ENCODE measurements around the gene POU2AF3.
"Not testable (repeated sequence)": the region's sequence is repeated elsewhere in the genome, so short reads cannot be mapped to it uniquely, and the experiment has no call there.

POU2AF3 gene

DNA sequence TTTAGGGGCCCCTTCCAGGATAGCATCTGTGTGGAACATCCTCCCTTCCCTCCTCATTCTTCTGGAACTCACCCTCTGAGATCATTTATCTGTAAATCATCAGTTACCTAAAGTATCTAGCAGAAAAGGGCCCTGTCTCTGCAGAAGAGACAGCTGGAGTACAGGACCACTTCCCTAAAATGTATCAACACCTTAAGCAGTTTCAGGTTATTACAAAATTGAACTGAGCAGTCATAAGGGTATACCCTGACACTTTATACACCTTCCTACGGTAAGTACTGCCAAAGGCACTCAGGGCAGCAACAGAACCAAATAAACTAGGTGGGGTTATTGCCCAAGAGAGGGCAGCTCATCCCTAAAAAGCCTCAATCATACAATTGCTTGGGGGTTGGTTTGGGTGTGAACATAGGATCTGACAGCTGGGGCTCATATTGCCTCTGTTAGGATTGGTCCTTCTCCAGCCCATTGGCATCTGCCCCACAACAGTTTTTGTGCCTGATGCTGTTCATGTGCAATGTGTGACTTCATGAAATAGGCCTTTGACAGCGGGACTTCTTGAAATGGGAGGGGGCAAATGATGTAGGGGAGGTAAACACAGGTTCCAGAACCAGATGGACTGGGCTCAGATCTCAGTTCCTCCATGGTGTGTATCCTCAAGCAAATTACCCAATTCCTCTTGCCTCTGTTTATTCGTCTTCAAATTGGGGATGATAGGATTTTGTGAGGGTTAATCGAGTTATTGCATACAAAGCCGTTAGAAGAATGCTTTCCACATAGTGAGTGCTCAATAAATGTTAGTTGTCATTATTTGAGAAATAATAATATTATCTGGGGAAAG is 2.9 kb downstream of the POU2AF3 start:
- DNase-seq = no peak

DNA sequence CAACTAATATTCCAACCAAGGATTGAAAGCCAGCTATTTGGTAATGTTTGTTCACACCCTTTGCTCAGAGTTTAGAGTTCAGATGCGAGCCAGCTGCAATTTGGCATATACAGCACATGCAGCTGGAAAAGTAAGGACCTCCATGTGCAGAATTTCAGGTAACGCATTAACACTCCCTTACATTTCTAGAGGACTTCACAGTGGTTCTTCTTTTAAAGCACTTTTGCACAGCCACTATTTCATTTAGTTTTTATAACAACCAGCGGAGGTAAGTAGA is 3.4 kb downstream of the POU2AF3 start:
- no peak for DNase-seq

DNA sequence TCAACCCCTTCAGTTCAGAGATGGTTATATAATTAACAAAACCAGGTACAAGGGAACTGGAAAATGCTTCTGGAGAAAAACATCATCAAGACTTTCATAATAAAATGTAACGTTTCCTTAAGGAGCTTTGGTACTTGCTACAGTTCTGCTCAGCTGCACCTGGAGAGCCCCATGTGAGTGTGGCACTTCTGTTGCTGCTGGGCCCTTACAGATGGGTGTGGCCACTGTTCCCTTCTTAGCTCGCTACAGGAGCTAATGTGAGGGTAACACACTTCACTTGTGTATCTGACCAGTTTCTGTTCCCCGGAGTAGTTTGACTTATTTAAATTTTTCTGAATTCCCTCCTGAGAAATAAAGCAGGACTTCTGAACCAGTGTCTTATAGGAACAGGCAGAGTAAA is 4.0 kb downstream of the POU2AF3 start:
- peak; percentile 28 for DNase-seq

DNA sequence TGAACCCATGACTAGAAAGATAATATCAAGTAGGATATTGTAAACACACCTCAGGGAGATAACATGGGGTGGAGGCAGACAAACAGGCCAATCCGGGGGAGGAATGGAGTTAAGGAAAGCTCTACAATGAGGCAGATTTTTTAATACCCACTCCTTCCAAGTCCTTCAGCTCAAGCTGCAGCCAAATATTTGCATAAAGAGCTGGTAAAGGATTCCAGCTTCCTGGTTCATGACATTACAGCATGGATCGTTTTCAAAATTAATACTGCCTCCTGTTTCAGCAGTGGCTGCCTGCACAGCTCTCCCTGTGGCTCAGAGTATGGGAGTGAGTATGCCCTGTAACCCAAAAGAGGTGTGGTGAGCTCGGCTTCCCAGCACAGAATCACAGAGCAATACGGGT is 5.1 kb downstream of the POU2AF3 start:
- peak; percentile 43 for DNase-seq

DNA sequence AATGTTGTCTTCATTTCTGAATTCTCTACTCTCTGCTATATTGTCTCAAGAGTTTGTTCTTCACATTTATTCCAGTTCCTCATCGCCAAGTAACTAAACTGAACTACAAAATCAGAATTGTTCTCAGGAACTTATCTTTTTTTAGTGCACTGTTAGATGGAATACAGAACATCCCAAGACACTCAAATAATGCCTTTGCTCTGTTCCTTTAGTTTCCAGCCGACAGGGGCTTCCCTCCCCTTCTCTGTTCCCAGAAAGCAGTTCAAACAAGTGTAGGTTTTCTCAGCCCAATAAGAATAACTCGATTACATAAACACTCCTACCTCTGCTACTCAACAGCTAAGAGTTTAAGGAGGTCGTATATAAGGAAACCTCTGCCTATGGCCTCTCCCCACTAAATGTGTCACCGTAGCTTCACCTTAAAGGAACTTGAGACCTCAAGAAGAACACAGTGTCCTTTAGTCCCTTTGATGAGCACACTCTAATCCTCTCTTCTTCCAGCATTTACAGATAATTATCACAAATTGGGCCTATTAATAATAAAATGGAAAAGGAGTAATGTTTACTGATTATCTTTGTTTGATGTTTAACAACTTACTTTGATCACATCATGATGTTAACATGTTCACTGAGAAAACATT is 6.9 kb downstream of the POU2AF3 start:
- no peak for DNase-seq

DNA sequence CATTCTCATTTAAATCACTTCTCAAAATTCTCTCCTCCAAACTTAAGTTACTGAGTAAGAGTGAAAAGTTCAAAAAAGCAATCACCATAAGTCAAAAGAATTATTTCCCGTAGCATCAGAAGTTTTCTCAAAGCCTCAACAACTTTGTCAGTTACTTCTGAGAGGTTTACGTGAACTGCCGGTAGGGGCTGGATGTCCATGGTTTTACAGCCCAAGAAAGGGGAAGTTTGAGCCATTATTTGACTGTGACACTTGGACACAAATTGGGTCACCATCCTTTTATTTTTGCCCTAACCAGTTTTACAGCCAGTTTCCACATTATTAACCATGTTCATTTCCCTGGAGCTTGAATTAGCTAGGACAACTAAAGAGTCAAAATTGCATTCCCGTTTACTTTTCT is 7.5 kb downstream of the POU2AF3 start:
- DNase-seq = no peak

DNA sequence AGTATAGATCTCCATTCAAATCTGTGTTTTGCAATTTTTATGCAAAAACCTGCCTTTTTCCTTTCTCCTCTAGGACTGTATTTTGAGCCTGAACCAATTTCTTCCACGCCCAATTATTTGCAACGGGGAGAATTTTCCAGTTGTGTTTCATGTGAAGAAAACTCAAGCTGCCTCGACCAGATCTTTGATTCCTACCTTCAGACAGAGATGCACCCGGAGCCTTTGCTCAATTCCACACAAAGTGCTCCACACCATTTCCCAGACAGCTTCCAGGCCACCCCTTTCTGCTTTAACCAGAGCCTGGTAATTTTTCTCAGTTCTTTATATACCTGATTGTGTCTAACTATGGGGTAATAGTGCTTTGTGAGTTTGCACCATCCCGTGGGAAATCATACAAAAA is 8.0 kb downstream of the POU2AF3 start:
- DNase-seq = no peak

DNA sequence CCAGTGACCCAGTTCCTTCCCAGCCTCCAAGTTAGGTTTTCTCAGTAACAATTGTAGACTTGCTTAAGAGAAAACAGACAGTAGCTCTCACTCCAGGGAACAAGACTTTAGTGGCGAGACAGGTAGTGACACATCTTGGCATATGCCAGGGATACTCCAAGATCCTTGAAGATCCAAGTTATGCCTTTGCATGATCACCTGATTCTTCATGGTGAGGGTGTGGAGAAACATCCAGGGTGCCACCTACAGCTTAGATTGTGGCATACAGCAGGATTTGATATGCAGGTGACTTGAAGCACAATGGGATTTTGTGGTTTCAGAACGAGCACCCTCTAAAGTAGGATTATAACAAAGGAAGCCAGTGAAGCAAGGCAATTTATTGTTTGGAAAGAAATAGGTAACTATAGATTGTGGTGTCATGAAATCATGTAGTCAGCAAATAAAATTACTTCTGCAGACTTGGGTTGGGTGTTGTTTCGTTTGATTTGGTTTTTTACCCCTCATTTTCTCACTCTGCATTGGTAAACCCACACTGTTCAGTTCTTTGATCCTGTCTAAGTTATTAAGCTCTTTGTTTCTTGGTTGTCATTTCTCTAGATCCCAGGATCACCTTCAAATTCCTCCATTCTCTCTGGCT is 9.2 kb downstream of the POU2AF3 start:
- DNase-seq = peak; percentile 44

DNA sequence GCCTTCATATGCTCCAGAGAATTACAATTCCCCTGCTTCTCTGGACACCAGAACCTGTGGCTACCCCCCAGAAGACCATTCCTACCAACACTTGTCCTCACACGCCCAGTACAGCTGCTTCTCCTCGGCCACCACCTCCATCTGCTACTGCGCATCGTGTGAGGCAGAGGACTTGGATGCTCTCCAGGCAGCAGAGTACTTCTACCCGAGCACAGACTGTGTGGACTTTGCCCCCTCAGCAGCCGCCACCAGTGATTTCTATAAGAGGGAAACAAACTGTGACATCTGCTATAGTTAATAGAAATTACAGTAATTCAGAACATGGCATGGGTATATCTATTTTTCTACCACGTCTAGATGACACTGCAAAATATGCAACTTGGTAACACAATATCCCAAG is 9.8 kb downstream of the POU2AF3 start:
- DNase-seq = peak; percentile 63

DNA sequence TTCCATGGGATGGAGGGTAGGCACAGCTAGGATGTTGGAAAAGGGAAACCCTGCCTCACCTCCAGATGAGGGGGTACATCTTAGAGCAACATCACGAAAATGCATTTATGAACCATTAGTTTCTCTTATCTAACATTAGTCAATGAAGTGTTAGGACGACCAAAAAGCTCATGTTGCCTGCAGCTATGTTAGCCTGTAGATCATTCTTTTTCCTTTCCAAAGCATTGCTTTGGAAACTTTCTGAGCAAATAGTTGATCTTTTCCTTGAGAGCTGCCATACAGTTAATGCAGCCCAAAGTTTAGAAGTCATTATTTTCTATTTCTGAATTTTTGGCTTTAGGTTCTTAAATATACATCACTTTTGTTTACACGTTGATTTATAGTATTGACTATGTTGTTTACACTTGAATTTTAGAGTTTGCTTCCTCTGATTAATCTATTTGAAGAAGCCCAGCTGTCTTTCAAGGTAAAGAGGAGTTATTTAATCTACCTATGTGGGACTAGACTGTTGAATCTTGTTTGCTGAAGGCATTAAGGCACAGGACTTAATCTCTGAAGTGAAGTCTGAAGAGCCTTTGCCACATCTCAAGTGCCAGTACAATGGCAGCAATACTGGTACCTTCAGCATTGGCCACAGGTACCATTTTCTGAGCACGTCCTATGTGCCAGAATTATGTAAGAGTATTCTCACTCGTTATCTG is 11.0 kb downstream of the POU2AF3 start:
- peak; percentile 43 for DNase-seq

DNA sequence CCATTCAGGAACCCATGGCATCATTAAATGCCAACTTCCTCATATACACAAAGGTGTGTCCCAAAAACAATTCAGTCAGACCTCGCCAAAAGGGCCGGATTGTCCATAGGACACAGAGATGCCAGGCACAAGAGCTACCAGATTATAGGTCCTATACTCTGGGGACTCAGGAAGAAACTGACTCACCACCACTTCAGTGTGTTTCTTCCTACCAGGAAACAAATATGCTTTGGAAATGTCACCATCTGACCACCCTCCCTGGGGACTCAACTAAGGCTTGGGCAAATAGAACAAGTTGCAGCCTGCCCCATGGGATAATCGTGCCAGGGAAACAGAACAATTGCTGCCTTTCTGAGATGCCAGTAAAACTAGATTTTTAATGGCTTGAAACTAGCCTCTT is 11.7 kb downstream of the POU2AF3 start:
- DNase-seq = peak; percentile 76

DNA sequence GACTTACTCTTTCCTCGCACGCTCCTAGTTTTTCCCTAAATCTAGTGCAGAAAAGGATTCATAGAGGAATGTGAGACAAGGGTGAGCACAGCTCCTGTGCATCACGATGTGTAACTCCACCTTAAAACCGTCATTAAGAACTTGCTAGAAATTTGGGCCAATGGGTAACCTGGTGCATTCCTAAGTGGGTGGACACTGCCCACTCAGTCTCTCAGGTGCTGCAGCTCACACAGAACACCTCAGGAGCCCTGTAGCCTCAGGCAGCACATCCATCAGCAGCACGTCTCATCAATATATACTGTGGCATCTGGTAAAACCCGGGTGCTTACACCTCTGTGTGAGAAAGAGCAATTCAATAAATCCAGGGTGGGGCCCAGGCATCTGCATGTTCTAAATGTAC is 12.4 kb downstream of the POU2AF3 start:
- no peak for DNase-seq

DNA sequence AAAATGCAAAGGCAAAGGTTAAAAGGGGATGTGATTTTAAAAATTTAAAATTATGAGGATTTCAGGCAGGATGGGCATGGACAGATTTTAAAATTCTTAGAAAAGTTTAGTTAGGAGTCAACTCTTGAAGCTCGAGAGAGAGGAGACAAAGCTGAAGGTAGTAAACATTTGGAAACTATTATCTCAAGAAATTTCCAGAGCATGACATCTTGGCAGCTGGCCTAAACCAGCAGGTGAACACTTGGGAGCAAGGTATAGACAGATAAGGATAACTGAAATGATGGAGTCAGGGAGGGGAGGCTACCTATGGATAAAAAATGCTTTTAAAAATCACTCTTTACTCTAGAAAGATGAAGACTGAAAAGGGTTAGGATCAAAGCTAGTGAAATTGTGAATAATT is 13.7 kb downstream of the POU2AF3 start:
- DNase-seq = no peak

DNA sequence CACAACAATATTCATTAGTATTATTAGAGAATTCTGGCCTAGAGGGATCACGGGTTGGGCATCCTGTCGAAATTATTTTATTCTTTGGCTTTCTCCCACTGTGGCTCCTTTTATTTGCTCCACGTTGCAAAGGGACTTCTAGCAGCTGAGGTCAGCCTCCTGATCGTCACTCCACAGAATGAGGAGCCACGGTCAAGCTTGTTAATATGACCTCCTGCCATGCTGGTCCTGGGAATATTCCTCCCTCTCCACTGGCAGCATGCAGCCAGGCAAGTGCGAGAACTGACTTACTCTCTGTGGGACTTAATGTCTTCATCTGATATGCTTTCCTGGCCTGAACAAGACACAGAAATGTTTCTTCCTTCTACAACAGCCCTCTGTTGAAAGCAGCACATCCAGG is 20.9 kb downstream of the POU2AF3 start:
- DNase-seq = no peak

DNA sequence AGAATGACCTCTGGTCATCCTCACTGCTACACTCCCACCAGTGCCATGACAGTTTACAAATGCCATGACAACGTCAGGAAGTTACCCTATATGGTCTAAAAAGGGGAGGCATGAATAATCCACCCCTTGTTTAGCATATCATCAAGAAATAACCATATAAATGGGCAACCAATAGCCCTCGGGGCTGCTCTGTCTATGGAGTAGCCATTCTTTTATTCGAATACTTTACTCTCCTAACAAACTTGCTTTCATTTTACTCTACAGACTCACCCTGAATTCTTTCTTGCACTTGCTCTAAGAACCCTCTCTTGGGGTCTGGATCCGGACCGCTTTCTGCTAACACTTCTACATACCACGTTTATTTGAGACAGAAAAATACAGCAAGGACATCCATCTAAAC is 21.9 kb downstream of the POU2AF3 start:
- not testable (repeated sequence) for DNase-seq

DNA sequence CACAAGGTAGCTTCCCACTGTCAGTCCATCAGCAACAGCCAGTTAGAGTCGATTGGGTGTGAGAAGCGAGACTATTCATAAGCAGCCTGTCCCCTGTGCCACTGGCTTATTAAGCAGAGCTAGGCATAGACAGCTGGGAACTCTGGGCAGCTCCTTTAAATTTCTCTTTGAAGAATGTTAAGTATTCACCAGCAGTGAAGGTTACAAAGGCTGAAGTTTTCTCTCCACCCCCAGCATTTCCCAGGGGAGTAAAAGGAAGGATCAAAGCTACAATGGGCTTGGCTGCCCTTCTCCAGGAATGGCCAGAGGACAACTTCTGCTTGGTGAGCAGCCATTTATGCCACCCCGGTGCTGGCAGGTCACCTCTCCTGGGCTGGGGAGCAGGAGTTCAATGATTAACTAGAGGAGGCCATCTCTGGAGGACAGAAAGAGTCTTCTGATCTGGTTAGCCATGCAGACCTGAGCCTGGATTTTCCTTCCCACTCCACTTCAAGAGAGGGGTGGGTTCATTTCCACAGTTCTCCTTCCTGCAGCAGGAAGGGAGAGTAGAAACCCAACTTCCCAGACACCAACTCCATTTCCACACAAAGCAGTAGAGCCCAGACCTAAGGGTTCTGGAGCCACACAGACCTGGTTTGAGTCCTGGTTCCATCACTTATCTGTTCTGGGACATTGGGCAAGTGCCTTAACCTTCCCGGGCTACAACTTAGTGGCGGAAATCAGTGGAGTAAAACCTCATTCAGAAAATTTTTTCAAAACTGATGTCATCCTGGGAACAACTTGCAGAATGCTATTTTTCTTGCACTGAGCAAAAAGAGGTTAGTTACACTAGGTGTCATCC is 22.6 kb downstream of the POU2AF3 start:
- no peak for DNase-seq

DNA sequence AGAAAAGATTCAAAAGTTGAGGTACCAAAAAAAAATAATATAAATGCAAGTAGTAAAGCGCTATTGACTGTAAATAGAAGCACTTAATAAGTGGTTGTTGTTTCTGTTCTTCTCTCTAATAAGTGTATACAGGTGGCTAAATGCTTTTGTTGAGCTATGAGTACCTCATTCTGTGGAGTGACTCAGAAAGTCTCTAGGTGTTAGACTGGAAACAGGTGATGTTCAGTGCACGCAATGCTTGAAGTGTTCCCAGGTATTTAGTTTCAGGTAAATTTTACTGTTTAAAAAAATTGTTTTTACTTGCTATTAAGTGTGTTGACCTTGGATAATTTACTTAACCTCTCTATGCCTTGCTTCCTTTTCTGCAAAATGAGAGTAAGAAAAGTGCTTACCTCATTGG is 24.2 kb downstream of the POU2AF3 start:
- DNase-seq = no peak

DNA sequence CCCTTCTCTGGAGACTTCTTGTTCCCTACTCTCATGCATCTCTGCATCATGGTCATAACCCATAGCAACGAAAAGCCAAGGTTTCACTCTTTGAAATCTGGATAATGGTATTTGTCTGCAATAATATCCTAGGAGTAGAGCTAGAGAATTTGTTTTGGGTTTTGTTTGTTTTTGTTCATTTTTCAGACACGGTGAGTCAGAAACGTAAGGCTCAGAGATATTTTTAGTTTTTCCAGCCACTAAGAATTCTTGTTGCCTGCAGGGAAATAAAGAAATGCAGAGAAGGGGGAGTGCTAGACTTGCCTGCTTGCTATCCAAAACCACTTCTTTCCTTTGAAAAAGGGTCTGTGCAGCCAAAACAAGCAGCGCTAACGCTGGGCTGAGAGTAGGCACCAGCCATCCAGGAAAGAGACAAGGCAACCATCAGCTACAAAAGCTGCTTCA is 26.0 kb downstream of the POU2AF3 start:
- DNase-seq = no peak

DNA sequence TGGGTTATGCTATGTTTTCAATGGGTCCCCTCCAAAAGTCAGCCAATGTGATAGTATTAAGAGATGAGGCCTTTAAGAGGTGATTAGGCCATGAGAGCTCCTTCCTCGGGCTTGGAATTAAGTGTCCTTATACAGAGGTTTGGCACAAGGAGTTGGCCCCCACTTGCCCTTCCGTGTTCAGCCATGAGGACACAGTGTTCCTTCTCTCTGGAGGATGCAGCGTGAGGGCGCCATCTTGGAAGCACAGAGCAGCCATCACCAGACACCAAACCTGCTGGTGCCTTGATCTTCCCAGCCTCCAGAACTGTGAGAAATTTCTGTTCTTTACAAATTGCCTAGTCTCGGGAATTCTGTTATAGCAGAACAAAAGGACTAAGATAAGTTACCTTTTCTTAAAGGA is 26.9 kb downstream of the POU2AF3 start:
- no peak for DNase-seq

DNA sequence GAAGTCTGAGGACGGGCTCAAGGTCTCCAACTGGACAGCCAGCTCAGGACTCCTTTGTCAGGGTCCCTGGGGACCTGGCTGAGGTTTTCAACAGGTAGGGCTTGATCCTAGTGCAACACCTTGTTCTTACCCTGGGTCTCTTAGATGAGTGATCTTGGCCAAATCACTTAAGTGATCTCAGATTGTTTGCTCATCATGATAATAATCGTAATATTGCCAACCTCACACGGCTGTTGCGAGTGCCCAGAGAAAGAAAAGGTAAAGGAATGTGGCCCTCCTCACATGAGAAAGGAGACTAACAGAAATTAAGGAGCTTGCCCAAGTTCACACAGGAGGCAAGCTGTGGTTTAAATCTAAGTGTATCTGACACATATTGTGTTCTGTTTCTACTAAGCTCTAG is 28.5 kb downstream of the POU2AF3 start:
- DNase-seq = no peak

DNA sequence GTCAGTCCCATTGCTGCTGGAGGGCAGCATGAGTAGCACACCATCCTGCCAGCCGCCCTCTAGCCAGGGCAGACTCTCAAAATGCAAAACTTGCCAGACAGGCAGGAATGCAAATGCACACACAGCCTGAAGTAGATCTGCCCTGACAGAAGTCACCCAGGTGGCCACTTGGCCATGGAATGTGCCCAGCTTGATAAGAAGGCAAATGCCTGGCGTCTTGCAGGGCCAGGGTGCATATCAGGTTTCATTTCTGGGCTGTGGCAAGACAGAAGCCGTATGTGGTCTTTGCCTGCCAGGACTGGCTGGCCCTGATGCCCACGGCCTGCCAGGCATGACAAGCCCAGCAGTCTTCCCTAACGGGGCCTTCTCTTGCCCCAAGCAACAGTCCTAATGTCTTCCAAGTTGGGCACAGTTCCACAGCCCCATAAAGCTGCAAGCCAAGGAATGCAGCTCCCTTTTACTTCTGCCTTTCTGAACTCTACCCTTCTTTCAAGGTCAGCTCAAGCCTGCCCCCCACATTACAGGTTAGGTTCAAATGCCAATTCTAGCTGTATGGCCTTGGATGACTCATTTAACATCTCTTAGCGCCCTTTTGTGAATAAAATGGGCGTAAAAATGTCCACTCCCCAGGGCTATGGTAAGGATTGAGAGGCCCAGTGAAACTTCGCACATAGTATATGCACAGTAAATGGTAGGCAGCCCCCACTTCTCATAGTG is 29.7 kb downstream of the POU2AF3 start:
- DNase-seq = peak; percentile 17
